Measurements from ENCODE around the gene DENND1A. TPM values are rescaled to one million over a fixed set of nuclear protein-coding genes. Genes with fewer than 3 reads are reported as not detected.

DENND1A gene
- total and polyA plus RNA-seq, 2 of the 13 experiments (the other 11 are each of a cell fraction or from before 2014, with no cell fraction given): 14.8 to 30.1 TPM

GRCh38 chr9:123414204-123414603, 515.7 kb downstream of the DENND1A start:
- no peaks in the 10 kb centered on the region for H3K4me1 ChIP-seq (ENCODE audit: insufficient read depth, low read length)
- DNase-seq (ENCODE audit: low spot score) (no peak), ATAC-seq (no peak), FAIRE-seq (no peak)
- no peak overlapping the region for H3K27ac ChIP-seq (ENCODE audit: extremely low read length, insufficient read depth, low read length)
- no peaks in the 10 kb centered on the region for H3K9me3 ChIP-seq (ENCODE audit: low read length)
- H3K4me2 ChIP-seq (ENCODE audit: low read depth, low read length): no peak overlapping the region
- POLR2A ChIA-PET: no interaction called here
- no peak for TF ChIP-seq HNF4G (IDR thresholded peaks at IDR 0.05; ENCODE audit: borderline replicate concordance, low read depth, low read length)
- no peak for TF ChIP-seq HNF4G (CRISPR knock-in tag; IDR thresholded peaks at IDR 0.05; ENCODE audit: borderline replicate concordance, low read depth)
- no peak for TF ChIP-seq ZNF790 (CRISPR knock-in tag; IDR thresholded peaks at IDR 0.05; ENCODE audit: borderline replicate concordance)
- TF ChIP-seq ZNF841 (CRISPR knock-in tag; IDR thresholded peaks at IDR 0.05; ENCODE audit: borderline replicate concordance): no peak
- no peak for TF ChIP-seq KMT2A (CRISPR knock-in tag; IDR thresholded peaks at IDR 0.05)
- TF ChIP-seq MXI1 (IDR thresholded peaks at IDR 0.05; ENCODE audit: borderline replicate concordance, low read depth, low read length): no peak
- H3K9ac ChIP-seq (ENCODE audit: insufficient read depth, low read depth, low read length): no peak overlapping the region
- intact Hi-C loops (cut with micrococcal nuclease; ENCODE audit: unreplicated experiment): no loop called here
- H3K79me2 ChIP-seq (ENCODE audit: insufficient read depth, low read length): no peaks in the 10 kb centered on the region
- CTCF ChIA-PET (ENCODE audit: low intra/inter-chr PET ratio, low total read pairs): no interaction called here
- no peaks in the 10 kb centered on the region for H3K27me3 ChIP-seq (ENCODE audit: control insufficient read depth in 1 of 2, insufficient read depth in 2 of 2, low read length in 2 of 2)
- no peaks in the 10 kb centered on the region for H4K20me1 ChIP-seq (ENCODE audit: insufficient read depth, low read length)
- BruUV-seq (replicated peaks): no TSS peak
- in situ Hi-C loops (cut with HindIII; ENCODE audit: extremely low pct_ligation_motif_present, low pct_unique_long_range_greater_than_20kb): loop anchor here (25.0 kb wide), 1 partner anchor 623 kb away; no protein-coding TSS in a partner anchor
- no peak overlapping the region for H3K4me3 ChIP-seq (replicated peaks in 1 of 3; ENCODE audit: insufficient read depth in 1 of 3, low read depth in 2 of 3, low read length in 3 of 3)
- peaks cover 3 to 4% of the 10 kb centered on the region in 2 experiments; a peak in 4 of 5 replicates for H3K36me3 ChIP-seq (replicated peaks in 1 of 2; ENCODE audit: control insufficient read depth in 1 of 2, insufficient read depth in 2 of 2, low read length in 2 of 2)
- 91% methylated on average over 7 of the region's 7 CpGs for whole genome bisulfite sequencing (ENCODE audit: low lambda C conversion rate)
- no peak overlapping the region for H2AFZ ChIP-seq (ENCODE audit: low read length)

DNA sequence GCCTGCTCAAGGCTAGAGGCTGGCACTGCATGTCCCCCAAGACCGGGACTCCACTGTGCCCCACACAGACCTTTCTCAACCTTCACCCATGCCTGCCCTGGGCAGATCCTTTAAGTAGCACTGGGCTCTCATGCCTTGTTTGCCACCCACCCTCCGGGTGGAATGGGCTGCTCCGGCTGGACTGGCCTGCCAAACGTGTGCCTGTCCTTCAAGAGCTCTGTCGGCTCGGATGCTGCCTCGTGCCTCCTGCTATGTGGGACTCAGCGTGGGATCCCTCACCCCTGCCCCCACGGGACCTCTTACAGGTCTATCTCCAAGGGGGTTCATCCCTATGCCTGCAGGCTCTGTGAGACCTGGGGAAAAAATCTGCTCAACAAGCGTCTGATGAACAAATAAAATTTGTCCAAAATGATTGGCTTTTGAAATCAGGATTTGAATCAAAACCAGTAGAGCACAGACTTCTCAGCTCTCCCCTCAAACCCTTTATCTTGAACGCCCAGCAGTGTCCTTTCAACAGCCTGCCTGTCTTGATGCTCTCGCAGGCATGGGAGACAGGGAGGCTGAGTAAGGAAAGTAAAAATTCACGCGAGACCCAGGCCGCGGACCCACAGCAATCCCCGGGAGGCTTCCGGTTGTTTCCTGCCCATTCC, 517.6 kb downstream of the DENND1A start:
- TF ChIP-seq, protein P1, sequence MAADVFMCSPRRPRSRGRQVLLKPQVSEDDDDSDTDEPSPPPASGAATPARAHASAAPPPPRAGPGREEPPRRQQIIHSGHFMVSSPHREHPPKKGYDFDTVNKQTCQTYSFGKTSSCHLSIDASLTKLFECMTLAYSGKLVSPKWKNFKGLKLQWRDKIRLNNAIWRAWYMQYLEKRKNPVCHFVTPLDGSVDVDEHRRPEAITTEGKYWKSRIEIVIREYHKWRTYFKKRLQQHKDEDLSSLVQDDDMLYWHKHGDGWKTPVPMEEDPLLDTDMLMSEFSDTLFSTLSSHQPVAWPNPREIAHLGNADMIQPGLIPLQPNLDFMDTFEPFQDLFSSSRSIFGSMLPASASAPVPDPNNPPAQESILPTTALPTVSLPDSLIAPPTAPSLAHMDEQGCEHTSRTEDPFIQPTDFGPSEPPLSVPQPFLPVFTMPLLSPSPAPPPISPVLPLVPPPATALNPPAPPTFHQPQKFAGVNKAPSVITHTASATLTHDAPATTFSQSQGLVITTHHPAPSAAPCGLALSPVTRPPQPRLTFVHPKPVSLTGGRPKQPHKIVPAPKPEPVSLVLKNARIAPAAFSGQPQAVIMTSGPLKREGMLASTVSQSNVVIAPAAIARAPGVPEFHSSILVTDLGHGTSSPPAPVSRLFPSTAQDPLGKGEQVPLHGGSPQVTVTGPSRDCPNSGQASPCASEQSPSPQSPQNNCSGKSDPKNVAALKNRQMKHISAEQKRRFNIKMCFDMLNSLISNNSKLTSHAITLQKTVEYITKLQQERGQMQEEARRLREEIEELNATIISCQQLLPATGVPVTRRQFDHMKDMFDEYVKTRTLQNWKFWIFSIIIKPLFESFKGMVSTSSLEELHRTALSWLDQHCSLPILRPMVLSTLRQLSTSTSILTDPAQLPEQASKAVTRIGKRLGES (CRISPR knock-in tag; IDR thresholded peaks at IDR 0.05; ENCODE audit: borderline replicate concordance): no peak
- no peak for TF ChIP-seq PHF5A (CRISPR knock-in tag; IDR thresholded peaks at IDR 0.05; ENCODE audit: low read depth, unreplicated experiment)
- TF ChIP-seq ZNF136 (CRISPR knock-in tag; IDR thresholded peaks at IDR 0.05; ENCODE audit: low read depth): no peak
- Histone ChIP-seq H3K4me1 (ENCODE audit: insufficient read depth, low read length) (no peaks in the 10 kb centered on the region), H2AFZ (ENCODE audit: low read length) (no peak overlapping the region), H3K9me3 (ENCODE audit: low read length) (no peaks in the 10 kb centered on the region), H4K20me1 (ENCODE audit: insufficient read depth, low read length) (no peaks in the 10 kb centered on the region), H3K27me3 (ENCODE audit: control insufficient read depth in 1 of 2, insufficient read depth in 2 of 2, low read length in 2 of 2) (no peaks in the 10 kb centered on the region), H3K36me3 (replicated peaks in 1 of 2; ENCODE audit: control insufficient read depth in 1 of 2, insufficient read depth in 2 of 2, low read length in 2 of 2) (peaks cover 4 to 8% of the 10 kb centered on the region in 2 experiments; a peak in 2 of 5 replicates), H3K27ac (ENCODE audit: extremely low read length, insufficient read depth, low read length) (no peak overlapping the region), H3K4me2 (ENCODE audit: low read depth, low read length) (no peak overlapping the region), H3K4me3 (replicated peaks in 1 of 3; ENCODE audit: insufficient read depth in 1 of 3, low read depth in 2 of 3, low read length in 3 of 3) (no peak overlapping the region), H3K79me2 (ENCODE audit: insufficient read depth, low read length) (no peaks in the 10 kb centered on the region), H3K9ac (ENCODE audit: insufficient read depth, low read depth, low read length) (no peak overlapping the region)
- 93% methylated on average over 17 of the region's 18 CpGs for WGBS (ENCODE audit: low lambda C conversion rate)
- ChIA-PET CTCF (ENCODE audit: low intra/inter-chr PET ratio, low total read pairs) (no interaction called here), POLR2A (no interaction called here)
- BruUV-seq (replicated peaks): no TSS peak
- in situ Hi-C loops (cut with HindIII; ENCODE audit: extremely low pct_ligation_motif_present, low pct_unique_long_range_greater_than_20kb) (loop anchor here (25.0 kb wide), 1 partner anchor 625 kb away; no protein-coding TSS in a partner anchor), intact Hi-C loops (cut with micrococcal nuclease; ENCODE audit: unreplicated experiment) (no loop called here)
- ATAC-seq: no peak
- DNase-seq (ENCODE audit: low spot score): no peak
- no peak for FAIRE-seq
